ENCODE measurements around the gene DENND1A.
A peak's percentile ranks its signal among the peaks of the same experiment; 100 is the strongest.
"Not testable (repeated sequence)": the region's sequence is repeated elsewhere in the genome, so short reads cannot be mapped to it uniquely, and the experiment has no call there.

DENND1A gene

GRCh38 chr9:123929870-123930831 lies at the start of gene DENND1A:
DENND1A (minus strand) TSS chr9:123930126; CDS start chr9:123929905, 221 bp downstream.
- DNase-seq, result peak; percentile 91 to 92

DNA sequence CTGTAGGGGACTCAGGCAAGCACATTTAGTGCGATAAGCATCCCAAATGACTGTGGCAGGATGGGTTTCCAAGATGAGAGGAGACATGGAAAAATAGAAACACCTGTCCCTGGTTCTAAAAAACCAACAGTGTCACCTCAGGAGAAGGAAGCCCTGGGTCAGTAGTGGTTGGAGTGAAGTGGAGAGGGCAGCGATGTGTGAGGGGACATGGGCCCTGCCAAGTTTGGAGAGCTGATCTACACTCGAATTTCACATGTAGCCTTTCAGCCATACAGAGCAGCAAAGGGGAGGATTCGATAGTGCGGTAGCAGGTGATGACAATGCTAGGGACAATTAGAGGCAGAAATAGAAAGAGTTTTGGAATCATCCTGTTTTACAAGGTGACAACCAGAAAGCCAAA lies 49.1 kb upstream of the DENND1A start:
- DNase-seq, result no peak

GRCh38 chr9:123976579-123976978 lies 46.7 kb upstream of the DENND1A start:
- not testable (repeated sequence) for DNase-seq

- DNase-seq, result no peak
These were observed 45.9 kb upstream of the DENND1A start for GRCh38 chr9:123975871-123976270.

DNA sequence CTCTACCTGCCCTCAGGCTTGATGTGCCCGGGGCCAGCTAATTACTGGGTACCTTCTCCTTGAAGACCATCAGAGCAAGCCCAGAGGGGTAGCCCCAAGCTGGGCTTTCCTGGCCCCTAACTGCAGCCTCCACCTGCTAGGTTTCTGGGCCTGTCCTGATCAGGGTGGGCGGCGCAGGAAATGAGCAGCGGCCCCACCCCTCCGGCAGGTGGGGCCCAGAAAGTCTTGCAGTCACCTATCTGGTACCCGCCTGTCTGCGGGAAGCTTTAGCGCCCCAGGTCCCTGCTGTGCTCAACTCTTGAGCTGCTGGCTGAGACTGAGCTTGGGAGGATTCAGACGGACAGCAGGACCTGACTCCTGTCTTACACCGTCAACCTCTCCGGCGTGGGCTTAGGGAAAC lies 44.5 kb upstream of the DENND1A start:
- DNase-seq, result no peak

DNA sequence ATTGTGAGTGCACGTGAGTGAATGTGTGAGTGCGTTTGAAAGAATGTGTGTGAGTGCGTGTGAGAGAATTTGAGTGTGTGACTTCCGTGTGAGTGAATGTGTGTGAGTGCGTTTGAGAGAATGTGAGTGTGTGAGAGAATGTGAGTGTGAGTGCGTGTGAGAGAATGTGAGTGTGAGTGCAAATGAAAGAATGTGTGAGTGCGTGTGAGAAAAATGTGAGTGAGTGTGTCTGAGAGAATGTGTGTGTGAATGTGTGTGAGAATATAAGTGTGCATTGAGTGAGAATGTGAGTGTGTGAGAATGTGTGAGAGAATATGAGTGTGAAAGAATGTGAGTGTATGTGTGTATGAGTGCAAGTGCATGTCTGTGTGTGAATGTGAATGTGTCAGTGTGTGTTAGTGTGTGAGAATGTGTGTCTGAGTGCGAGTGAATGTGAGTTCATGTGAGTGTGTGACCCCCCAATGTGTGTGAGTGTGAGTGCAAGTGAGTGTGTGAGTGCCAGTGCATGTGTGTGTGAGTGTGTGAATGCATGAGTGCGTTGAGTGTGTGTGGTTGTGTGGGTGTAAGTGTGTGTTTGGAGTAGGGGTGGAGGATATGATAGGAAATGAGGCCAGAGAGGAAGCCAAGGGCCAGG lies 43.8 kb upstream of the DENND1A start:
- no peak for DNase-seq

- no peak for DNase-seq
These were observed 42.7 kb upstream of the DENND1A start for GRCh38 chr9:123972618-123973017.

GRCh38 chr9:123967323-123967722 lies 37.4 kb upstream of the DENND1A start:
- DNase-seq, result no peak

GRCh38 chr9:123965801-123966686 lies 36.1 kb upstream of the DENND1A start:
- no peak for DNase-seq

- no peak for DNase-seq
These were observed 34.8 kb upstream of the DENND1A start for GRCh38 chr9:123964761-123965160.

DNA sequence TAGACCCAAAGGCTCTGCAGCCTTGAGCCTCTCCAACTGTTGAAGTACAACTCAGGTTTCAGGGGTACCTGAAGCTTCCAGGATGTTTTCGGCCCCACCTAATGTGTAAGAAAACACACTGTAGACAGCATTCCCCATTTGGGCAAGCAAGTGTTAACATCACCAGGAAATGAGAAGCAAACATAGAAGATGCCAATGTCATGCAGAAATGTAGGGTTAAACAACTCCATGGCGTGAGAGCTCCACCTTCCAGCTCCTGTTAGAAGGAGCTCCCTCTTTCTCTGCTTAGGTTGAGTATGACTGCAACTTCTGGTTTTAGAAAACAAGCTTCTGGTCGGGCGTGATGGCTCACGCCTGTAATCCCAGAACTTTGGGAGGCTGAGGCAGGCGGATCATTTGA lies 31.0 kb upstream of the DENND1A start:
- DNase-seq, result no peak

DNA sequence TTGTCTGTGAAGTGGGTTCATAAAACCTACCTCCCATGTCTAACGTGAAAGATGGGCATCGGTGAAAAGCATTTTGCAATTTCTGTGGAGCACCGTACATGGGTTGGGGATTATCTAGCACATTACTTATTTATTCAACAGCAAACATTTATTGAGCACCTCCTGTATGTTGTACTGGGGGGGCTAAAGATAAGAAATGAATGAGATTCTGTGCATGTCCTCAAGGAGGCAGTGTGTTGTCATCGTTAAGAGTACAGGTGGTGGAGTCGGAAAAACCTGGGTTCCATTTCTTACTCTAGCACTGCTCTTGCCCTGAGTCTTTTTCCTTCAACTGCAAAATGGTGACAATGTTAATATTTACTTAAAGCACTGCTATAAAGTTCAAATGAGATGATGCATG lies 30.4 kb upstream of the DENND1A start:
- DNase-seq, result no peak

DNA sequence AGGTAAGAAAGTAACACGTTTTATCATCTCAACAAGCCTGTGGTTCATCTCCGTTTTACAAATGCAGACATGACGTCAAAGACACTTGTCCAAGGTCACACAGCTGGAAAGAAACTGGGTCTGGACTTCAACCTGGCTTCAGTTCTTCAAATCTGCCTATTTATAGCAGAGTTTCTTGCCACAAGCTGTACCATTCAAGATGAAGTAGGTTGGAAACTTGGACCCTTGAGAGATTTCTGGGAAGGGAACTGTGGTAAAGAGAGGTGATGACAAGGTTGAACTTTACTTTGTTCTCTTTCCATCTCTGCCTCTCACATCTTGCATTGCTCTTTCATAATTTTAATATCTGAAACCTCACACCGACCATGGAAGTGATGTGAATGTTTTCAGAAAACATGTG lies 29.9 kb upstream of the DENND1A start:
- DNase-seq, result no peak

- DNase-seq, result no peak
These were observed 27.8 kb upstream of the DENND1A start for GRCh38 chr9:123957731-123958130.

- DNase-seq, result no peak
These were observed 27.3 kb upstream of the DENND1A start for GRCh38 chr9:123957168-123957721.

GRCh38 chr9:123955637-123956036 lies 25.7 kb upstream of the DENND1A start:
- DNase-seq, result no peak

GRCh38 chr9:123954518-123955280 lies 24.8 kb upstream of the DENND1A start:
- DNase-seq, result no peak

- DNase-seq, result no peak
These were observed 22.9 kb upstream of the DENND1A start for GRCh38 chr9:123952641-123953495.

DNA sequence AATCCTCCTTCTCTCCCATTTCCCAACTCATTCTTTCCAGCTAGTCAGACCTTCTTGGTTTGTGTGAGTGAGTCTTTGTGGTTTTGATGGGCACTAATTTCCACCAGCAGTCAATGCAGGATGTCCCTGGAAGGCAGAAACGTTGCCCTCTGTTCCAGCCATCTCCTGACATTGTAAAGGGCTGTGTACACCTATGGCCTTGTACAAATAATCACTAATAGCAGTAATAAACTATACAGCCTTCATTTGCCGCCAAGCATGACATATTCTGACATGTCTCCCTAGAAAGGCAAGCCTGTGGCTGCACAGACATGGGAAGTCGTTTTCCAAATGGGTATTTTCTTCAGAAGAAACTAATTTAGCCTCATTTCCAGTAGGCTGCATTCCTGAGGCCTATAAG lies 18.4 kb upstream of the DENND1A start:
- no peak for DNase-seq

DNA sequence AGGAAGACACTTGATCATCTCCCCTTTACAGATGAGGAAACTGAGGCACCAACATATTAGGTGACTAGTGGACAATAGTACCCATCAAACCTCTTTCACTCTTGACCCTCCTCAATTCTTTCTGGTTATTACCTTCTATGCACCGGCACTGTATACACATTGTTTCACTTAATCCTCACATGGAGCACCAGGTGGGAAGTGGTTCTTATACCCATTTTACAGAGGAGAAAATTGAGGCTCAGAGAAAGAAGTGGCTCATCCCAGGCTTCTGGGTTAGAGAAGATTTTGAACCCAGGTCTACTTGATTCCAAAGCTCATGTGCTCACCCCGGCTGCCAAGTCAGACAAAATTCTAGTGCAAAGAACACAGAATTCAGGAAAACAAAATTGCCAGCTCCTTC lies 17.4 kb upstream of the DENND1A start:
- no peak for DNase-seq

All from CD4-positive, alpha-beta T cell treated with Interleukin-4 for 1 hour (primary cell).